Left lung (tissue), 10 donors: Measurements from ENCODE around the gene ITPR2. TPM values are rescaled to one million over a fixed set of nuclear protein-coding genes. Genes with fewer than 3 reads are reported as not detected.

Experiments
- ATAC-seq: fragments of 200-7000 bp; cut with Tn5 transposase; one replicate; pipeline ENCODE4 v1.9.1; 2020; ENCODE audit warnings: moderate library complexity
- DNase-seq, 4 donors: peaks; one replicate each; pipeline ENCODE4 v3.0.0-alpha.2; 2013 to 2020
- H3K27ac ChIP-seq, 2 donors: fragments of 200-600 bp; sonication (generic) in 1 of 2; one replicate each; pipeline versions ENCODE4 v1.5.0 to v1.8.0; 2020 to 2021
- H3K27me3 ChIP-seq, 2 donors: fragments of 200-600 bp; sonication (generic) in 1 of 2; one replicate each; pipeline versions ENCODE4 v1.5.0 to v1.8.0; 2020 to 2021
- H3K36me3 ChIP-seq, 2 donors: fragments of 200-600 bp; sonication (generic) in 1 of 2; one replicate each; pipeline versions ENCODE4 v1.5.0 to v1.8.0; 2020 to 2021
- H3K4me1 ChIP-seq, 2 donors: fragments of 200-600 bp; one replicate each; pipeline ENCODE4 v1.8.0; 2021
- H3K4me3 ChIP-seq, 2 donors: fragments of 200-600 bp; sonication (generic) in 1 of 2; one replicate each; pipeline versions ENCODE4 v1.5.0 to v1.8.0; 2020 to 2021; ENCODE audit warnings: mild to moderate bottlenecking in 1 of 2
- H3K9me3 ChIP-seq, 2 donors: fragments of 200-600 bp; sonication (generic) in 1 of 2; one replicate each; pipeline versions ENCODE4 v1.5.0 to v1.8.0; 2020 to 2021
- CTCF ChIP-seq, 2 donors: fragments of 200-600 bp; sonication (generic) in 1 of 2; IDR thresholded peaks; one replicate each; pipeline versions ENCODE4 v1.5.0 to v1.8.0; 2021; ENCODE audit warnings: antibody characterized with exemption in 2 of 2
- intact Hi-C, 2 donors: fragments of 100-400 bp; cut with DNase I; formaldehyde crosslinking; loops; one replicate each; pipeline versions ENCODE4 v1.11.2 to v1.14.2; 2022
- polyA plus RNA-seq, 6 donors: library from polyadenylated mRNA; unstranded; fragments of 120-200 nt; gene quantifications; one replicate each; pipeline ENCODE4 v1.2.1, GENCODE V29; 2013; ENCODE audit not compliant: insufficient read length in 6 of 6
- total RNA-seq, 2 donors: library from RNA; stranded (reverse); fragmentation: NEBNext Ultra II Directional; extraction: Animal tissue kit (Norgen Biotek cat#: 25700); gene quantifications; one replicate each; pipeline ENCODE4 v1.2.1, GENCODE V29; 2021
- donor health status: DM: no; HTN: yes; CAD: no.
- donor health status: DM: no; HTN: no; CAD: no.

The ITPR2 gene
- total and polyA plus RNA-seq, 8 donors, result 5.5 to 67.8 (median 7.5) TPM

GRCh38 chr12:26872625-26873024 lies 39.6 kb upstream of the ITPR2 start:
- no peak for ATAC-seq
- TF ChIP-seq CTCF (IDR thresholded peaks at IDR 0.05), result no peak

GRCh38 chr12:26871985-26872384 lies 39.0 kb upstream of the ITPR2 start:
- H3K9me3 ChIP-seq, result no peaks in the 10 kb centered on the region
- TF ChIP-seq CTCF (IDR thresholded peaks at IDR 0.05), result no peak
- no peak overlapping the region for H3K4me3 ChIP-seq
- H3K4me1 ChIP-seq, result peaks cover 0 to 34% of the 10 kb centered on the region in 2 donors
- intact Hi-C loops, result no loop called here
- DNase-seq, result no peak
- H3K36me3 ChIP-seq, result no peaks in the 10 kb centered on the region
- no peak overlapping the region for H3K27ac ChIP-seq
- no peak for ATAC-seq
- H3K27me3 ChIP-seq, result no peaks in the 10 kb centered on the region

More at GRCh38 chr12:26872625-26873024, 39.6 kb upstream of the ITPR2 start:
- Histone ChIP-seq H3K27me3 (no peaks in the 10 kb centered on the region), H3K27ac (no peak overlapping the region), H3K9me3 (no peaks in the 10 kb centered on the region), H3K36me3 (no peaks in the 10 kb centered on the region), H3K4me1 (peaks cover 0 to 30% of the 10 kb centered on the region in 2 donors), H3K4me3 (no peak overlapping the region)
- DNase-seq, result no peak
- intact Hi-C loops, result no loop called here

GRCh38 chr12:26870491-26871419 lies 37.8 kb upstream of the ITPR2 start:
- Histone ChIP-seq H3K4me3 (no peak overlapping the region), H3K27ac (peak overlapping the region in 1 of 2 donors; percentile 45), H3K9me3 (no peaks in the 10 kb centered on the region), H3K36me3 (no peaks in the 10 kb centered on the region), H3K27me3 (no peaks in the 10 kb centered on the region), H3K4me1 (peaks cover 0 to 34% of the 10 kb centered on the region in 2 donors)
- DNase-seq (peak in 3 of 4 donors; percentile 33 to 72 (median 45)), ATAC-seq (peak; percentile 92)
- TF ChIP-seq CTCF (IDR thresholded peaks at IDR 0.05), result no peak
- intact Hi-C loops, result no loop called here

GRCh38 chr12:26869908-26870459 lies 37.0 kb upstream of the ITPR2 start:
- no peak overlapping the region for H3K27ac ChIP-seq
- intact Hi-C loops, result no loop called here

More at GRCh38 chr12:26869908-26870459, 37.0 kb upstream of the ITPR2 start:
- H3K4me3 ChIP-seq, result no peak overlapping the region
- ATAC-seq, result no peak
- H3K27me3 ChIP-seq, result no peaks in the 10 kb centered on the region
- DNase-seq, result no peak
- no peaks in the 10 kb centered on the region for H3K9me3 ChIP-seq
- H3K4me1 ChIP-seq, result peaks cover 0 to 32% of the 10 kb centered on the region in 2 donors
- no peaks in the 10 kb centered on the region for H3K36me3 ChIP-seq
- no peak for TF ChIP-seq CTCF (IDR thresholded peaks at IDR 0.05)
